Mucosa of stomach (tissue), 1 donor: Measurements from ENCODE around the gene LRP1B.

Experiments
- H3K27me3 ChIP-seq: one replicate; pipeline ENCODE4 v1.7.0; 2013; ENCODE audit warnings: mild to moderate bottlenecking, low read length; ENCODE audit not compliant: control insufficient read depth, insufficient read depth
- H3K36me3 ChIP-seq: one replicate; pipeline ENCODE4 v1.7.0; 2013; ENCODE audit warnings: low read length; ENCODE audit not compliant: control insufficient read depth, insufficient read depth
- H3K4me1 ChIP-seq: one replicate; pipeline ENCODE4 v1.7.0; 2013; ENCODE audit warnings: mild to moderate bottlenecking, low read length; ENCODE audit not compliant: control insufficient read depth, insufficient read depth
- H3K4me3 ChIP-seq: one replicate; pipeline ENCODE4 v1.7.0; 2013; ENCODE audit warnings: low read length
- H3K9ac ChIP-seq: one replicate; pipeline ENCODE4 v1.7.0; 2013; ENCODE audit warnings: mild to moderate bottlenecking, low read length, moderate library complexity
- H3K9me3 ChIP-seq: one replicate; pipeline ENCODE4 v1.7.0; 2013; ENCODE audit warnings: mild to moderate bottlenecking, low read length, moderate library complexity; ENCODE audit not compliant: control insufficient read depth
- donor health status: Pancreatic carcinoma.

The LRP1B gene

DNA sequence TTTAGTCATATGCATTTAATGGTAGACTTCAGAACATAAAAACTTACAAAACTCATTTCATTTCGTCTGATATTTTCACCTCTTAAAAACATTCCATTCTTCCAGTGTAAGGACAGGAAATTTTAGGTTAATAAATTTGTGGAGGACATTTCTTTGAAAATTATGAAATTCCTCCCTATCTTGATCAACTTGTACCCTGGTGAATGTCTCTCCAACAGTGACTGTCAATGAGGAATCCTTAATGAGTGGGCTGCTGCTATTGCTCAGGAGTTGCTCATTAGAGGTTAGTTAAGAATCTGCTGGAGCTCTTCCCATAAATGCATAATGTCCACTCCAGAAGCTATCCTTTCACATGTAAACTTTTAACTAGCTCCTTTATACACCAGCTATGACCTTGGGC lies 69.1 kb downstream of the LRP1B start:
- Histone ChIP-seq H3K4me1 (no peaks in the 10 kb centered on the region), H3K9me3 (no peaks in the 10 kb centered on the region), H3K36me3 (no peaks in the 10 kb centered on the region), H3K27me3 (no peaks in the 10 kb centered on the region), H3K4me3 (no peak overlapping the region), H3K9ac (no peak overlapping the region)

DNA sequence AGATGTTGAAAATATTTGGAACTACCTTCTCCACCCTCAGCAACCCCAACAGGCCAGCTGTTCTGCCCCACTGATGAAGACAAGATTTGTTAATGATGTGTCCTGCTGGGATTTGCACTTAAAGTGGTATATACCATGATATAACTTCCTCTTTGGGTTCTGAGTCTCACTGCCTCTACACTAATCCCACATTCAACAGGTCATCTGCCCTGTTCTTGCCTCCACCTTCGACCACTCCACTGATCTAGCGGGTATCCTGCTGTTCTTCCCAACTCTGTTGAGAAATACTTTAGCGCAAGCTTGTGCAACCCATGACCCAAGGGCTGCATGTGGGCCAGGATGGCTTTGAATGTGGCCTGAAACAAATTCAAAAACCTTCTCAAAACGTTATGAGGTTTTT lies 72.7 kb downstream of the LRP1B start:
- no peak overlapping the region for H3K9ac ChIP-seq
- H3K4me3 ChIP-seq = no peak overlapping the region
- H3K9me3 ChIP-seq = no peaks in the 10 kb centered on the region
- H3K36me3 ChIP-seq = no peaks in the 10 kb centered on the region
- no peaks in the 10 kb centered on the region for H3K4me1 ChIP-seq
- no peaks in the 10 kb centered on the region for H3K27me3 ChIP-seq

DNA sequence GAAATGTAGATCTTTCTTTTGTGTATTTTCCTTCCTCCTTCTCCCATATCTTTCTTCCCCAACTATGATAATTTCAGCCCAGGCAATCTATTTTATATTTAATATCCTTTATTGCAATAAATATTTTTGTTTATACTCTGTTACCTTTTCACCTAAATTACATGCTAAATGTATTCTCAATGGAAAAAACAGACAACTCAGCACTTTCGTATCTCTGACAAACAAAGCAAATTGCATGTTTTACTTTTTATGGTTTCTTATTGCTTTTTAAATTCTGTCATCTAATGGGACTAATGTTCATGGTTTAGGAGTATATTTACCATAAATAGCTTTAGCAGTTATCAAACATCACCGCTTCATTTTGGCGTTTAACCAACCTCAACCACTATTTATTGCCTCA lies 74.0 kb downstream of the LRP1B start:
- no peak overlapping the region for H3K9ac ChIP-seq
- H3K4me3 ChIP-seq = no peak overlapping the region
- H3K27me3 ChIP-seq = no peaks in the 10 kb centered on the region
- H3K4me1 ChIP-seq = no peaks in the 10 kb centered on the region
- no peaks in the 10 kb centered on the region for H3K36me3 ChIP-seq
- no peaks in the 10 kb centered on the region for H3K9me3 ChIP-seq

DNA sequence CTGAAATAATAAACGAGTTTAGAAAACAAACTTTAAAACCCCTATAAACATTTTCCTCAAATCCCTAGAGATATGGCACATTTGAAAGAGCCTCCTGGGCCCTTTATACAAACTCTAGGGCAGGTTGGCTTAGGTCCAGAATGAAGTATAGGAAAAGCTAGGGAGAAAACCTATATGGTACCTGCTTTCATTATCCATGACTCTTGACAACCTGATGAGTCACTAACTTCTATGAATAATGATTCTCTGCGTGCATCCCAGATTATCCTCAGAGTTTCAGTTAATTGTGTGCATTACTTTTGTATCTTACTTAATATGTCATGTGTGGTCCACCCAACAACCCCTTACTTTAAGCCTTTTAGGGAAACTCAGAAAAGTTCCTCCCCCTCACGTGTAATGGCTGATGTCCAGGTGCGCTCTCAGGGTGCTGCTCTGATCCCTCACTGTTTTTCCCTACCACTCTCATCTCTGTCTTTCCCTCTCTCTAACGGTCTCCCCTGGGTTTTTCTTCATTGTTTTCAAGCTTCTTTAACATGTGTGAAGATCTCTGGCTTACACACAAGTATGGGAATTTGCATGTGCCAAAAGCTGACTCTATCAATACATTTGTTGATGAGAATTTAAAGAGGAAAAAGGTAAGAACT lies 78.5 kb downstream of the LRP1B start:
- no peaks in the 10 kb centered on the region for H3K4me1 ChIP-seq
- H3K36me3 ChIP-seq = no peaks in the 10 kb centered on the region
- no peaks in the 10 kb centered on the region for H3K27me3 ChIP-seq
- no peak overlapping the region for H3K4me3 ChIP-seq
- H3K9ac ChIP-seq = no peak overlapping the region
- H3K9me3 ChIP-seq = no peaks in the 10 kb centered on the region

- H3K4me3 ChIP-seq = no peak overlapping the region
- no peaks in the 10 kb centered on the region for H3K4me1 ChIP-seq
- no peaks in the 10 kb centered on the region for H3K27me3 ChIP-seq
- no peaks in the 10 kb centered on the region for H3K36me3 ChIP-seq
- no peak overlapping the region for H3K9ac ChIP-seq
- no peaks in the 10 kb centered on the region for H3K9me3 ChIP-seq
Observed at GRCh38 chr2:142048581-142048980, 82.2 kb downstream of the LRP1B start.

DNA sequence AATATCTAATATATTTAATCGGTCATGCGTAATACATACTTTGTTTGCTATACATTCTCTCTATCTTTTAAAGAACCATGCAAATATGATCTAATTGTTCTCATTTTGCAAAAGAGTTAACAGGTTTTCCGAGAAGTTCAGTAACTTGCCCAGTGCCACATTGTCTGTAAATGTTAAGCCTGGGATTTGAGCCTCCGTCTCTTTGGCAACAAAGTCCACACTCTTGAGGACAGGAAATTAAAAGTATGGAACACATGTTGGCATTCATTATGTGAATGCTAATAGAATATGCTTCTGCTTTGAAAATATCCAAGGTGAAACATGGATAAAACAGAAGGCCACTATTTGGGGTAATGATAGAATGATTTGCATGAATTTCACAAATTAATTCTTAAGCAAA lies 85.2 kb downstream of the LRP1B start:
- Histone ChIP-seq H3K36me3 (no peaks in the 10 kb centered on the region), H3K4me3 (no peak overlapping the region), H3K27me3 (no peaks in the 10 kb centered on the region), H3K9me3 (no peaks in the 10 kb centered on the region), H3K4me1 (no peaks in the 10 kb centered on the region), H3K9ac (no peak overlapping the region)

DNA sequence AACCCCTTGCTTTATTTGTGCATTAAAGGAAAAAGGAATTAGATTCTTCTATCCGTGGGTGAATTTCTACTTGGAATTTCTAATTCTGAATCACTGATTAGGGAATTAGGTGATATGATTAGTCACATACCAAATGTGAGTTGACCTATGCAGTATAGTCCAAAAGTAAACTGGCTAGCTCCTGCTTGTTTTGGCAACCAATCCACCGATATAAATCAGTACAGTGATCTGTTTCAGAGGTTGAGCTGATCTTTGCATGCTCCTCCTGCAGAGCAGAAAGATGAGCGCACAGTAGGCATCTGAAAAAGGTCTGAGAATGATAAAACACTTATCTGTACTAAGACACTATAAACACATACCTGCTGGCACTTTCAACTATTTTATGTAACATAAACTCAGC lies 86.6 kb downstream of the LRP1B start:
- Histone ChIP-seq H3K9ac (no peak overlapping the region), H3K36me3 (no peaks in the 10 kb centered on the region), H3K4me3 (no peak overlapping the region), H3K9me3 (no peaks in the 10 kb centered on the region), H3K4me1 (no peaks in the 10 kb centered on the region), H3K27me3 (no peaks in the 10 kb centered on the region)

DNA sequence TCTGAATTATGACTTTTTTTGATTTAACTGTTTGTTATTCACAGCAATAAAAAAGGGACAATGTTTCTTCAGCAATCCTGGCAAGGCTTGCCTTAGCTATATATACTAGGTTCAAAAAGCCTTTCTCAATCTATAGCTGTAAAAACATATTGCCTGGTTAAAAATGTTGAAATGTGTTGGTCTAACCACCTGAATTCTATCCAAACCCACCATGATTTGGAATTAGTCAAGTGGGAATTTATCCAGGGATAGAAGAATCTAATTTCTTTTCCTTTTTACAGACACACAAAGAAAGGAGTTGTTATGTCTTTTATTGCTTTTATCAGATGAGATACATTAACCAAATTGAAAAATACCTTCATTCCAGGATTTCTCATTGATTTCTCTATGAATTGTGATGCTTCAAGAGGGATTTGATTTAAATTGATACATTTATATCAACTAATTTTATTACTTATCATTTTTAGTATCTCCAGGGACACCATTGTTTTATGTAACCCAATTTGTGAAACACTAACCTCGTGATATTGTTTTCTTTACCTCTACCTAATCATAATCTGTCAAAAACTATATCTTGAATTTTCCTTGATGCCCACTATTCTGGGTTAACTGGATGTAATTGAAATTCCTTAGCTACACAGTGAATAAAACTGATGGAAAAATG lies 88.1 kb downstream of the LRP1B start:
- Histone ChIP-seq H3K27me3 (no peaks in the 10 kb centered on the region), H3K9me3 (no peaks in the 10 kb centered on the region), H3K36me3 (no peaks in the 10 kb centered on the region), H3K4me3 (no peak overlapping the region), H3K4me1 (no peaks in the 10 kb centered on the region), H3K9ac (no peak overlapping the region)

DNA sequence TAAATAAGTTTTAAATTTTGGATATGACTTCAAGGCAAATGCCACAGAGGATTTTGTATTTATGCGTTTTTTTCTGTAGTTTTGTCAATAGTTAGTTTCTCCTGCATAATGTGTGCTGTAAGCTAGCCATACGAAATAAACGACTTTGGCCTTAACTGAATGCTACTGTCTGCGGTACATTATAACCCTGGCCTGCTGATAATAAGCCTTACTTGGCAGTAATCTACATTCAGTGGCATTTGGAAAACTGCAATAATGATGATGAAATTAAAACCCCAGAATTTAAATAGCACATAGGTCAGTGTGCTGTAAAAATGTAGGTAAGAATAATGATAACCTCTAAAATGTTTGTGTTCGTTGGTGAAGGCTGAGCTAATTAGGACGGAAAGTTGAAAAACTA lies 88.8 kb downstream of the LRP1B start:
- Histone ChIP-seq H3K9ac (no peak overlapping the region), H3K36me3 (no peaks in the 10 kb centered on the region), H3K27me3 (no peaks in the 10 kb centered on the region), H3K4me3 (no peak overlapping the region), H3K9me3 (no peaks in the 10 kb centered on the region), H3K4me1 (no peaks in the 10 kb centered on the region)

- Histone ChIP-seq H3K9me3 (no peaks in the 10 kb centered on the region), H3K36me3 (no peaks in the 10 kb centered on the region), H3K9ac (no peak overlapping the region), H3K4me3 (no peak overlapping the region), H3K4me1 (no peaks in the 10 kb centered on the region), H3K27me3 (no peaks in the 10 kb centered on the region)
Observed at GRCh38 chr2:142041105-142041504, 89.7 kb downstream of the LRP1B start.

DNA sequence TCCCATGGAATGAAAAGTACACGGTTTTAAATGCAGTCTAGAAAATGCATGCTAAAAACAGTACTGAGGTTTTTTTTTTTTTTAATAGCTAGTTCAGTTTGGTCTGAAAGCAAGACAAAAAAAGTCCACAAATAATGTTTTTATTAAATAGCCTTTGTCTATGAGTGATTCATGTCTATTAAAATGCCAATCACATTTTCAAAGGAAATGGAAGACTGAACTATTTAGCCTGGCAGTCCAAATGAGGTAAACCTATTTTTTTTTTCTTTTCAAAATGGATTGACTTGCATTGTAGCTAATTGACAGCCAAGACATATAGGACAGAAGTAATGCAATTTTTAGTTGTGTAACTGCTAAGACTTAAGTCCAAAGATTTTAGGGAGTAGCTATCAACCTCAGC lies 90.3 kb downstream of the LRP1B start:
- no peaks in the 10 kb centered on the region for H3K27me3 ChIP-seq
- H3K36me3 ChIP-seq = no peaks in the 10 kb centered on the region
- H3K9ac ChIP-seq = no peak overlapping the region
- no peak overlapping the region for H3K4me3 ChIP-seq
- H3K9me3 ChIP-seq = no peaks in the 10 kb centered on the region
- H3K4me1 ChIP-seq = no peaks in the 10 kb centered on the region

GRCh38 chr2:142038826-142039225 lies 92.0 kb downstream of the LRP1B start:
- Histone ChIP-seq H3K27me3 (no peaks in the 10 kb centered on the region), H3K4me1 (no peaks in the 10 kb centered on the region), H3K4me3 (no peak overlapping the region), H3K9me3 (no peaks in the 10 kb centered on the region), H3K9ac (no peak overlapping the region), H3K36me3 (no peaks in the 10 kb centered on the region)

- Histone ChIP-seq H3K4me1 (no peaks in the 10 kb centered on the region), H3K4me3 (no peak overlapping the region), H3K27me3 (no peaks in the 10 kb centered on the region), H3K9ac (no peak overlapping the region), H3K9me3 (no peaks in the 10 kb centered on the region), H3K36me3 (no peaks in the 10 kb centered on the region)
Observed at GRCh38 chr2:142037744-142038143, 93.1 kb downstream of the LRP1B start.
